H1 (cell line): ENCODE results near the gene SPRR1A.
"Not testable (repeated sequence)": the region's sequence is repeated elsewhere in the genome, so short reads cannot be mapped to it uniquely, and the experiment has no call there.

Experiments used
- ATF3 ChIP-seq: IDR thresholded peaks from 2 replicates; pipeline ENCODE4 v1.6.1; 2011; ENCODE audit warnings: low read depth, mild to moderate bottlenecking, low read length; ENCODE audit not compliant: insufficient read depth
- BRCA1 ChIP-seq: IDR thresholded peaks from 2 replicates; pipeline ENCODE4 v1.6.1; 2012; ENCODE audit warnings: low read depth, low read length, improper control_type of control experiment
- CTCF ChIP-seq, 3 experiments: IDR thresholded peaks; 1 replicate in 2 of 3; 2 replicates in 1 of 3; pipeline versions ENCODE4 v1.5.1 to v1.6.1; 2011; ENCODE audit warnings: low read length in 3 of 3, mild to moderate bottlenecking in 3 of 3, inconsistent platforms in 2 of 3, low read depth in 1 of 3, moderate library complexity in 1 of 3; ENCODE audit not compliant: insufficient read depth in 1 of 3; ENCODE audit errors: control extremely low read depth in 1 of 3
- JUND ChIP-seq: IDR thresholded peaks from 2 replicates; pipeline ENCODE4 v1.6.1; 2011; ENCODE audit warnings: mild to moderate bottlenecking, improper control_type of control experiment, low read length
- NRF1 ChIP-seq: IDR thresholded peaks from 2 replicates; pipeline ENCODE4 v1.6.1; 2011; ENCODE audit warnings: mild to moderate bottlenecking, low read depth, low read length, improper control_type of control experiment
- POLR2AphosphoS5 ChIP-seq: IDR thresholded peaks from 2 replicates; pipeline ENCODE4 v1.6.1; 2011; ENCODE audit warnings: low read depth, low read length
- SUZ12 ChIP-seq: fragments of 200-600 bp; sonication (generic); IDR thresholded peaks from 2 replicates; pipeline ENCODE4 v1.6.1; 2012; ENCODE audit warnings: mild to moderate bottlenecking, inconsistent platforms, low read length, moderate library complexity, mixed read lengths
- TAF7 ChIP-seq: optimal IDR thresholded peaks from 2 replicates; pipeline ENCODE3; 2011; ENCODE audit warnings: low read depth, mild to moderate bottlenecking, inconsistent platforms, low read length, moderate library complexity, borderline replicate concordance
- TBP ChIP-seq: IDR thresholded peaks from 2 replicates; pipeline ENCODE4 v1.6.1; 2011; ENCODE audit warnings: low read depth, low read length, improper control_type of control experiment
- ZNF274 ChIP-seq: IDR thresholded peaks from 2 replicates; pipeline ENCODE4 v1.7.0; 2012; ENCODE audit warnings: low read length, borderline replicate concordance; ENCODE audit errors: extremely low read depth

GRCh38 chr1:153021829-153022228 lies 37.9 kb downstream of the SPRR1A start:
- not testable (repeated sequence) for TF ChIP-seq SUZ12; NRF1; POLR2AphosphoS5; CTCF (IDR thresholded peaks at IDR 0.05; ENCODE audit: control extremely low read depth in 1 of 3, insufficient read depth in 1 of 3, low read depth in 1 of 3, low read length in 3 of 3); BRCA1; ZNF274; JUND; TAF7; ATF3; TBP
